ENCODE measurements around the gene RHBDF1.

RHBDF1 gene

GRCh38 chr16:91484-91883 is 19.1 kb upstream of the RHBDF1 start:
- DNase-seq, result no peak

- DNase-seq, result no peak
These were observed 17.2 kb upstream of the RHBDF1 start for GRCh38 chr16:89391-90302.

GRCh38 chr16:88613-89012 is 16.2 kb upstream of the RHBDF1 start:
- DNase-seq, result no peak

- no peak for DNase-seq
These were observed 14.1 kb upstream of the RHBDF1 start for GRCh38 chr16:86483-86952.

GRCh38 chr16:85865-86264 is 13.4 kb upstream of the RHBDF1 start:
- DNase-seq, result no peak

- no peak for DNase-seq
These were observed 13.0 kb upstream of the RHBDF1 start for GRCh38 chr16:85407-85782.

GRCh38 chr16:84718-85406 is 12.4 kb upstream of the RHBDF1 start:
- peak; percentile 22 for DNase-seq

- DNase-seq, result no peak
These were observed 11.6 kb upstream of the RHBDF1 start for GRCh38 chr16:83781-84615.

GRCh38 chr16:83060-83603 is 10.7 kb upstream of the RHBDF1 start:
- no peak for DNase-seq

- DNase-seq, result no peak
These were observed 7.0 kb upstream of the RHBDF1 start for GRCh38 chr16:79151-80054.

GRCh38 chr16:78444-79150 is 6.2 kb upstream of the RHBDF1 start:
- DNase-seq, result no peak

- peak; percentile 67 for DNase-seq
These were observed 5.5 kb upstream of the RHBDF1 start, which contains the start of gene MPG for GRCh38 chr16:77807-78443. MPG (plus strand) TSS chr16:78225; CDS start chr16:78310, 85 bp downstream.

- no peak for DNase-seq
These were observed 4.9 kb upstream of the RHBDF1 start for GRCh38 chr16:77273-77806.

GRCh38 chr16:76535-77272 is 4.3 kb upstream of the RHBDF1 start:
- DNase-seq, result no peak

- no peak for DNase-seq
These were observed 3.4 kb upstream of the RHBDF1 start for GRCh38 chr16:75580-76501.

GRCh38 chr16:74747-75334 is 2.4 kb upstream of the RHBDF1 start:
- no peak for DNase-seq

- no peak for DNase-seq
These were observed 1.8 kb upstream of the RHBDF1 start for GRCh38 chr16:74051-74746.

Data from activated CD4-positive, alpha-beta T cell treated with anti-CD3 and anti-CD28 coated beads for 1 hour (primary cell).